Sigmoid colon (tissue), 7 donors: ENCODE results near the gene GTF2A1L. TPM values are rescaled to one million over a fixed set of nuclear protein-coding genes. Genes with fewer than 3 reads are reported as not detected.

Experiments used
- DNase-seq: peaks from one replicate; pipeline ENCODE4 v3.0.0-alpha.2; 2019
- H3K27ac ChIP-seq, 4 donors: fragments of 200-600 bp; sonication (generic); one replicate each; pipeline ENCODE4 v1.5.1; 2016 to 2019; ENCODE audit warnings: mild to moderate bottlenecking in 1 of 4
- H3K27me3 ChIP-seq, 3 donors: fragments of 200-600 bp; sonication (generic); one replicate each; pipeline ENCODE4 v1.5.1; 2019; ENCODE audit warnings: mild to moderate bottlenecking in 1 of 3
- H3K36me3 ChIP-seq, 4 donors: fragments of 200-600 bp; sonication (generic); one replicate each; pipeline ENCODE4 v1.5.1; 2016 to 2019
- H3K4me1 ChIP-seq, 4 donors: fragments of 200-600 bp; sonication (generic); one replicate each; pipeline ENCODE4 v1.5.1; 2017 to 2019
- H3K4me3 ChIP-seq, 4 donors: fragments of 200-600 bp; sonication (generic); one replicate each; pipeline ENCODE4 v1.5.1; 2017 to 2019; ENCODE audit warnings: mild to moderate bottlenecking in 2 of 4, moderate library complexity in 1 of 4
- H3K9me3 ChIP-seq, 4 donors: fragments of 200-600 bp in 3 of 4; sonication (generic) in 3 of 4; one replicate each; pipeline versions ENCODE4 v1.5.1 to v1.6.1; 2013 to 2019
- CTCF ChIP-seq, 4 experiments: fragments of 450-650 bp in 3 of 4; fragments of 200-600 bp in 1 of 4; IDR thresholded peaks; one replicate each; pipeline ENCODE4 v1.5.1; 2016 to 2019; ENCODE audit warnings: antibody characterized with exemption in 4 of 4, mild to moderate bottlenecking in 3 of 4, moderate library complexity in 2 of 4
- EP300 ChIP-seq, 4 donors: sonication (generic); formaldehyde crosslinking; IDR thresholded peaks; one replicate each; pipeline ENCODE4 v1.6.1; 2017; ENCODE audit warnings: antibody characterized with exemption in 4 of 4
- POLR2A ChIP-seq, 2 donors: fragments of 450-650 bp; IDR thresholded peaks; one replicate each; pipeline ENCODE4 v1.6.1; 2016; ENCODE audit warnings: antibody characterized with exemption in 2 of 2, mild to moderate bottlenecking in 2 of 2, moderate library complexity in 2 of 2
- POLR2AphosphoS5 ChIP-seq, 4 donors: sonication (generic); formaldehyde crosslinking; IDR thresholded peaks; one replicate each; pipeline ENCODE4 v1.6.1; 2017; ENCODE audit warnings: antibody characterized with exemption in 4 of 4
- WGBS, 2 donors: extraction: QIAGEN DNeasy Blood & Tissue Kit; methylation state at CpG; one replicate each; pipeline ENCODE4 v1.1.7; 2013; 5-methylcytosine and 5-hydroxymethylcytosine counted together
- intact Hi-C: fragments of 100-400 bp; cut with DNase I; formaldehyde crosslinking; loops from one replicate; pipeline ENCODE4 v1.15.1; 2023
- polyA plus RNA-seq, 3 donors: library from polyadenylated mRNA; stranded (reverse); fragments of 200-250 nt; gene quantifications; one replicate each; pipeline ENCODE4 v1.2.3, GENCODE V29; 2013
- total RNA-seq, 4 donors: library from RNA; depleted of rRNA; stranded (reverse); fragments of >200 nt; gene quantifications; one replicate each; pipeline ENCODE4 v1.1.0, GENCODE V29; 2016
- donor health status: healthy with polysubstance abuse.
- donor health status: Bipolar disorder and iron deficiency.
- donor health status: healthy.

GTF2A1L gene
- total and polyA plus RNA-seq, 7 donors = 0.66 to 105 (median 26.2) TPM; not detected in 1

DNA sequence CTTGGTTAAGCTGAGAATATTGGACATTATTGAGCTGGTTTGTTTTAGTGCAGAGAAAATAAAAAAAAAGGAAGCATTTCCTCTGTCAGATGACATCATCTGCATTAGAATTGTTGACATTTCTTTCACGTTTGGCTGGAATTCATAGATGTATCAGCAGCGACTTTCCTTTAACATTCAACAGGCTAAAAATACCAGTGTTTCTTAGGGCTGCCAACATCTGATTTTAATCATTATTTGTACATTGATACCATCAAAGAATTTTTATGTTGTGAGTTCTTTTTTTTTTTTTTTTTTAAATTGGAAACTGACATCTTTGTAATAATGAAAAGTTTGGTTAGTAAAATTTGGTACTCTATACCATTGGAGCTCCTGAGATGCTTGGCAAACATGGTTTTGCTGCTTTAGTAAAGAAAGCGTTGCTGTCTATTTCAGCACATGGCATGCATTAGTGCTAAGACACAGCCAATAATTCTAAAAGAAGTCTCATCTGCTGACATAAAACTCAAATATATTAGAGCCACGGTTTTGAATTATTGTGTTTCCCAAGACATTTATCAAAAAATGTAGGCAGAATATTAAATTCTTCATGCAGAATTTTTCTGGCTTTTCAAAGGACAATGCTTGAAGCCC is 33.6 kb downstream of the GTF2A1L start:
- H3K36me3 ChIP-seq = no peaks in the 10 kb centered on the region
- H3K27ac ChIP-seq = no peak overlapping the region
- no peak overlapping the region for H3K4me3 ChIP-seq
- H3K27me3 ChIP-seq = no peaks in the 10 kb centered on the region
- H3K9me3 ChIP-seq = no peaks in the 10 kb centered on the region
- intact Hi-C loops = no loop called here
- WGBS, 2 donors = 43 to 47% methylated on average over 4 of the region's 4 CpGs
- no peaks in the 10 kb centered on the region for H3K4me1 ChIP-seq
- TF ChIP-seq EP300 (IDR thresholded peaks at IDR 0.05) (no peak), POLR2A (IDR thresholded peaks at IDR 0.05) (no peak), POLR2AphosphoS5 (IDR thresholded peaks at IDR 0.05) (no peak), CTCF (IDR thresholded peaks at IDR 0.05) (no peak)
- no peak for DNase-seq

- intact Hi-C loops = no loop called here
- 23 to 67% methylated on average over 1 of the region's 1 CpG for WGBS, 2 donors
- no peak for DNase-seq
- no peak overlapping the region for H3K4me3 ChIP-seq
- no peaks in the 10 kb centered on the region for H3K9me3 ChIP-seq
- no peaks in the 10 kb centered on the region for H3K4me1 ChIP-seq
- H3K27me3 ChIP-seq = no peaks in the 10 kb centered on the region
- H3K36me3 ChIP-seq = peaks cover 0 to 13% (median 0%) of the 10 kb centered on the region in 4 donors
- no peak for TF ChIP-seq POLR2AphosphoS5 (IDR thresholded peaks at IDR 0.05)
- TF ChIP-seq POLR2A (IDR thresholded peaks at IDR 0.05) = no peak
- no peak for TF ChIP-seq CTCF (IDR thresholded peaks at IDR 0.05)
- no peak for TF ChIP-seq EP300 (IDR thresholded peaks at IDR 0.05)
- H3K27ac ChIP-seq = no peak overlapping the region
These were observed 51.3 kb downstream of the GTF2A1L start for GRCh38 chr2:48668992-48669391.

- Histone ChIP-seq H3K4me3 (no peak overlapping the region), H3K9me3 (no peaks in the 10 kb centered on the region), H3K36me3 (peaks cover 0 to 13% (median 0%) of the 10 kb centered on the region in 4 donors), H3K27me3 (no peaks in the 10 kb centered on the region), H3K4me1 (no peaks in the 10 kb centered on the region), H3K27ac (no peak overlapping the region)
- 53 to 77% methylated on average over 4 of the region's 4 CpGs for WGBS, 2 donors
- TF ChIP-seq CTCF (IDR thresholded peaks at IDR 0.05) (no peak), POLR2AphosphoS5 (IDR thresholded peaks at IDR 0.05) (no peak), EP300 (IDR thresholded peaks at IDR 0.05) (no peak), POLR2A (IDR thresholded peaks at IDR 0.05) (no peak)
- intact Hi-C loops = no loop called here
- no peak for DNase-seq
These were observed 55.9 kb downstream of the GTF2A1L start for GRCh38 chr2:48673581-48673980.

DNA sequence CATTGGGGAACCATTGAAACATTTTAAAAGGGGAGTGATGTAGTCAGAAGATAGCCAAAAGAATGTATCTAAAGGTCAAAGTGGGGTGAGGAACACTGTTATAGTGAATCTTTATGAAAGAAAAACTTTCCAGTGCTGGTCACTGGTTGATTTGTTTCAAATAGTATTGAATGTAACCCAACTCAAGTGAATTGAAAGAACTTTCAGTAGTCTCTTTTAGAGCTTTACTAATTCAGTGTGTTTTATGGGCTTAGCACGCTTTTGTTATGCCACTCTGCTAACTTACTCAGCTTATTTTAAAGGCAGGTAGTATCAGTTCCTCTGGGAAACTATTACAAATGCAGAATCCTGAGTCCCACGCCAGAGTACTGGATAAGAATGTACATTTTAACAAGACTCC is 57.3 kb downstream of the GTF2A1L start:
- 82 to 86% methylated on average over 2 of the region's 2 CpGs for WGBS, 2 donors
- Histone ChIP-seq H3K27ac (no peak overlapping the region), H3K4me3 (no peak overlapping the region), H3K36me3 (peaks cover 0 to 13% (median 0%) of the 10 kb centered on the region in 4 donors), H3K4me1 (no peaks in the 10 kb centered on the region), H3K27me3 (no peaks in the 10 kb centered on the region), H3K9me3 (no peaks in the 10 kb centered on the region)
- no peak for TF ChIP-seq POLR2AphosphoS5 (IDR thresholded peaks at IDR 0.05)
- TF ChIP-seq CTCF (IDR thresholded peaks at IDR 0.05) = no peak
- no peak for TF ChIP-seq EP300 (IDR thresholded peaks at IDR 0.05)
- no peak for TF ChIP-seq POLR2A (IDR thresholded peaks at IDR 0.05)
- intact Hi-C loops = no loop called here
- no peak for DNase-seq

DNA sequence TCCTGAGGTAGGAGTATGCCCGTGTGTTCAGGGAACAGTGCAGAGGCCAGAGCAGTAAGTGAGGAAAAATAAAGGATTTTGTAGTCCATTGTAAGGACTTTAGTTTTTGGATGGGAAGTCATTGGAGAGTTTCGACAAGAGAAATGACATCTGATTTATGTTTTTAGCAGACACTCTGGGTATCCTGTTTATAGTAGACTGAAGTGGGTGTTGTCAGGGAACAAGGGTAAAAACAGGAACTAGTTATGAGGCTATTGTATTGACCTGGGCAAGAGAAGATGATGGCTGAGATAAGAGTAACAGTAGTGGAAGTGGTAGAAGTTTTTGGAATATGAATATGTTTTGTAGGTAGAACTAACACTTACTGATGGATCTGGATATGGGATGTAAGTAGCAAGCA is 59.8 kb downstream of the GTF2A1L start:
- no peak for DNase-seq
- Histone ChIP-seq H3K27ac (no peak overlapping the region), H3K9me3 (no peaks in the 10 kb centered on the region), H3K36me3 (no peaks in the 10 kb centered on the region), H3K4me1 (no peaks in the 10 kb centered on the region), H3K27me3 (no peaks in the 10 kb centered on the region), H3K4me3 (no peak overlapping the region)
- TF ChIP-seq POLR2A (IDR thresholded peaks at IDR 0.05) (no peak), CTCF (IDR thresholded peaks at IDR 0.05) (no peak), EP300 (IDR thresholded peaks at IDR 0.05) (no peak), POLR2AphosphoS5 (IDR thresholded peaks at IDR 0.05) (no peak)
- intact Hi-C loops = no loop called here
- 35 to 57% methylated on average over 2 of the region's 2 CpGs for WGBS, 2 donors
